NCI-H146 treated with DMSO at 0.1 percent for 48 hours (cell line): Measurements from ENCODE around the gene SPG11.
"Not testable (repeated sequence)": the region's sequence is repeated elsewhere in the genome, so short reads cannot be mapped to it uniquely, and the experiment has no call there.

ENCODE experiments used
- DNase-seq: peaks from one replicate; lab custom pipeline; 2025; ENCODE audit not compliant: unreplicated experiment; lab: John Stamatoyannopoulos, UW

SPG11 gene

GRCh38 chr15:44633603-44634002 lies 29.9 kb downstream of the SPG11 start:
- DNase-seq, result no peak

DNA sequence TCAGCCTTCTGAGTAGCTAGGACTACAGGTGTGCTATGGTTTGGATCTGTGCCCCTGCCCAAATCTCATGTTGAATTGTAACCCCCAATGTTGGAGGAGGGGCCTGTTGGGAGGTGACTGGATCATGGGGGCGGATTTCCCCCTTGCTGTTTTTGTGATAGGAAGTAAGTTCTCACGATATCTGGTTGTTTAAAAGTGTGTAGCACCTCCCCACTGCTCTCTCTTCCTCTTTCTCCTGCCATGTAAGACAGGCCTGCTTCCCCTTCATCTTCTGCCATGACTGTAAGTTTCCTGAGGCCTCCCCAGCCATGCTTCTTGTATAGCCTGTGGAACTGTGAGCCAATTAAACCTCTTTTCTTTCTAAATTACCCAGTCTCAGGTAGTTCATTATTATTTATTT lies 38.2 kb downstream of the SPG11 start:
- DNase-seq, result not testable (repeated sequence)

DNA sequence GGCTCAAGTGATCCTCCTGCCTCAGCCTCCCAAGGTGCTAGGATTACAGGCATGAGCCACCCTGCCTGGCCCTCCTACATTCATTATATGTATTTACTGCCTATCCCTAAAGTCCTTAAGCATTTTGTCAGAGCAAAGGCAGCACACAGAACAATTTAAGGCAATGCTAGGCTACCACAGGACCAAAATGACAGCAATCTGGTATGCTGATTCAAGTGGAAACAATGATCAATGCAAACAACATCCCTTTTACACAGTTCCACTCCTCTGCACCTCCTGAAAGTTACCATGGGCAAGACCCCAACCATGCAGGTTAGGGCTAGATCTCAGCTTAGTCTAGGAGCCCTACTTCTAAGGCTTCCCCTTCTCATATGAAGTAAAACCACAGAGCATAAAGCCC lies 40.3 kb downstream of the SPG11 start:
- no peak for DNase-seq

- DNase-seq, result no peak
Measured at GRCh38 chr15:44620081-44620480, 43.4 kb downstream of the SPG11 start.

DNA sequence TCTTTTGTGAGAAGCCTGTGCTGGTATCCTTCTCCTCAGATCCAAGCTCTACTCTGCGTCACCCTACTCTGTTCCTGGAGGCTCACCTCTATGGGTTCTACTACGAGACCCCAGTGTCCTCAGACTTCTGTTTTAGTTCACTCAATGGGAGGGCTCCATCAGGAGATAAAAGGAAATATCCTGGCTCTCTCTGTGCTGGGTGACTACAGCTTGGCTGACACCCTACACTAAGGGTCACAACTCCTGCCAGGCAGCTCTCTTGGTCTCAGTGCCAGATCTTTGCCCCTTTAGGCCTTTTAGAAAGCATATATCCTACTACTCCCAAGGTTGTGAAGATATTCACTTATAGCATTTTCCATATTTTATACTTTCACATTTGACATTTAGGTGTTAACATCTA lies 46.5 kb downstream of the SPG11 start:
- no peak for DNase-seq

DNA sequence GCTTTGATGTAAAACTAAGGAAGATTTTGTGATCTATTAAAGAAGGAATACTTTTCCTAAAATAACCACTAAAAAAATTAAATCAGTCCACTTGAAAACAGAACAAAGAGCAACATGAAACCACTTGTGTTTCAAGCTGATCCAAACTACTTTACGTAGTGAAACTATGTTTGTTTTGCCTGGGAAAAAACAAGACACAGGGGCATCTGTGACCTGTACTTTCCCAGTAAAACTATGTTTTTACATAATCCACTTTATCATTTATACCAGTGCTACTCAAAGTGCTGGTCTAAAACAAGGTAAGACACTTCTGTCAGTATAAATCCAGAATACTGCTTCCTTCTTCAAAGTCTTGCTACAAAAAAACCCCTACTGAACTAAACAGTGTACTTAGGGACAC lies 56.7 kb downstream of the SPG11 start:
- DNase-seq, result no peak

GRCh38 chr15:44603126-44603525 lies 60.3 kb downstream of the SPG11 start:
- no peak for DNase-seq

- DNase-seq, result no peak
Measured at GRCh38 chr15:44598892-44599291, 64.6 kb downstream of the SPG11 start.

GRCh38 chr15:44598066-44598465 lies 65.4 kb downstream of the SPG11 start:
- no peak for DNase-seq

- DNase-seq, result no peak
Measured at GRCh38 chr15:44596511-44597010, 66.9 kb downstream of the SPG11 start.

GRCh38 chr15:44595656-44596510 lies 67.6 kb downstream of the SPG11 start:
- no peak for DNase-seq

GRCh38 chr15:44595246-44595645 lies 68.2 kb downstream of the SPG11 start:
- DNase-seq, result no peak

GRCh38 chr15:44593042-44593736 lies 70.3 kb downstream of the SPG11 start:
- DNase-seq, result no peak

- DNase-seq, result no peak
Measured at GRCh38 chr15:44591326-44591725, 72.1 kb downstream of the SPG11 start.

DNA sequence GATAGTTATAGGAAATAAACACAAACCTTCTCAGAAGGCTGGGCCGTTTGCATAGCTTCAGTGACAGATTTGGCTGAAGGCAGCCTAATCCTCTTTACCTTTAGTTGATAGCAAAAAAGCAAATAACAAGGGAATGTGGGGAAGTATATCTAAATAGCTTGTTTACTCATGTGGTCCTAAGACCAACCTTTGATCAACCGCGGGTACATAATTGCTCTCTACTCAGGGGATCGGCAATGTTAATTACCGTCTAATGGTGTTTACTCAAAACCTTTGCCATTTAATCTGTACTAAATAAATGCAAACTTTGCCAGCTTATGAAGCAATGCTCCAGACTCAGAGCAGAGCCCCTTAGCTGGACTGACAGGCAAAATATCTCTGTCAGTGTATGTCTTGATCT lies 74.9 kb downstream of the SPG11 start:
- DNase-seq, result no peak

- no peak for DNase-seq
Measured at GRCh38 chr15:44585633-44586032, 77.8 kb downstream of the SPG11 start.

DNA sequence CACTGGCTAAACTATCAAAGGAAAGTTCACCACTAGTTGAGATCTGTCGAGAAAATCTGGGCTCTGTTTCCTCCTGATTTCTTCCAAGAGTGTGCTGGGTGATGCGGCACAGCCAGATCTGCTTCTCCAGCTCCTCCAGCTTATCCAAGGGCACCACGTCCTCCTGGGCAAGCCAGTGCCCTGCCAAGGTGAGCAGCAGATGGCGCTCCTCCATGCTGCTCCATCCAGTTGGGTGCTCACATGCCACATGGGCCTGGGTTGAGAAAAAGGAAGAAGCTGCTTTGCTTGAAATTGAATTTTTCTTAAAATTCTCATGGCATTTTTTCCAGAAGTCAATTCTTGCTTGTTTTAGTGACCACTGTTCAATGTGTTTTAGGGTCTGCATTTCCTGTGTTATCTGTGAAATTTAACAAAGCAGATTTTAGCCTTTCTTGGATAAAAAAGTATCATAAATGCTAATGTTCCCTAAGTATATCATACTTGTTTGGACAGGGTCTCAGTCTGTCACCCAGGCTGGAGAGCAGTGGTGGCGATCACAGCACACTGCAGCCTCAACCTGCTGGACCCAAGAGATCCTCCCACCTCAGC lies 79.2 kb downstream of the SPG11 start:
- DNase-seq, result no peak

DNA sequence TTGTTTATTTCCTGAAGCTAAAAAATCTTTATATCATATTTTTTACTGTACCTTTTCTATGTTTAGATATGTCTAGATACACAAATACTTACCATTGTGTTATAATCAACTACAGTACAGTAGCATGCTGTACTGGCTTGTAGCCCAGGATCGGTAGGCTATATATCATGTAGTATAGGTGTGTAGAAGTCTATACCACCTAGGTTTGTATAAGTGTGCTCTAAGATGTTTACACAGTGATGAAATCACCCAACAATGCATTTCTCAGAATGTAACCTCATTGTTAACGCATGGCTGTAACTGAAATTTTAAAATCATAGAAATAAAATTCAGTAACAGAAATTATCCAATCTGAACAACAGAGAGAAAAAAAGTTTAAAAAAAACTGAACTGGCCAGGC lies 83.4 kb downstream of the SPG11 start:
- no peak for DNase-seq

- DNase-seq, result no peak
Measured at GRCh38 chr15:44574734-44575133, 88.7 kb downstream of the SPG11 start.

- no peak for DNase-seq
Measured at GRCh38 chr15:44573386-44573785, 90.1 kb downstream of the SPG11 start.

- no peak for DNase-seq
Measured at GRCh38 chr15:44570361-44570760, 93.1 kb downstream of the SPG11 start.

GRCh38 chr15:44569316-44569715 lies 94.1 kb downstream of the SPG11 start:
- DNase-seq, result no peak
